ENCODE measurements around the gene QSER1. TPM values are rescaled to one million over a fixed set of nuclear protein-coding genes. Genes with fewer than 3 reads are reported as not detected.
"Not testable (repeated sequence)": the region's sequence is repeated elsewhere in the genome, so short reads cannot be mapped to it uniquely, and the experiment has no call there.

The QSER1 gene
- total RNA-seq, 1 donor from 2014 or later: 62.6 TPM

DNA sequence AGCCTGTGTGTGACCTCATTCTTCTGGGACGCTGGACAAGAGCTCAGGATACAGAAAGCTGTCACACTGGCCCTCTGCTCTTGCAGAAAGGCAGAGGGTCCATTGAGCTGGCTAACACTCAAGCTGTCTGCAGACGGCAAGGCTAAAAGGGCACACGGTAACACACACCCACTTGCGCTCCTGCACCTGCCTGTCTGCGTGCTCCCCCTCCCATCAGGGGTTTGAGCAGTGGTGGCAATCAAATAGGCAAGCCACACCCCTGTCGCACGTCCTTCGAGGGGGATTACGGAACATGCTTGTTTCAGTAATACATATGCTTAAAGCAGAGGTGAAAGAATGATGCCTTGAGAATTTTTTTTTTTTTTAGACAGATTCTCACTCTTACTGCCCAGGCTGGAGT, 7.1 kb upstream of the QSER1 start:
- no peaks in the 10 kb centered on the region for H3K9me3 Mint-ChIP-seq
- no peaks in the 10 kb centered on the region for H3K4me1 Mint-ChIP-seq
- no peak for TF ChIP-seq CTCF (IDR thresholded peaks at IDR 0.05; ENCODE audit: unreplicated experiment)
- H3K27ac Mint-ChIP-seq: no peak overlapping the region
- no peaks in the 10 kb centered on the region for H3K36me3 Mint-ChIP-seq
- H3K4me3 Mint-ChIP-seq: no peak overlapping the region
- H3K27me3 Mint-ChIP-seq (ENCODE audit: low read depth): peaks cover 2% of the 10 kb centered on the region
- DNase-seq (ENCODE audit: low spot score in 2 of 2, unreplicated experiment in 2 of 2): no peak

- Mint-ChIP-seq H3K4me3 (no peak overlapping the region), H3K4me1 (peaks cover 4% of the 10 kb centered on the region), H3K27me3 (ENCODE audit: low read depth) (peaks cover 2% of the 10 kb centered on the region), H3K9me3 (no peaks in the 10 kb centered on the region), H3K36me3 (no peaks in the 10 kb centered on the region), H3K27ac (no peak overlapping the region)
- no peak for TF ChIP-seq CTCF (IDR thresholded peaks at IDR 0.05; ENCODE audit: unreplicated experiment)
- DNase-seq (ENCODE audit: low spot score in 2 of 2, unreplicated experiment in 2 of 2): no peak
Measured at GRCh38 chr11:32886180-32886579, 6.4 kb upstream of the QSER1 start.

DNA sequence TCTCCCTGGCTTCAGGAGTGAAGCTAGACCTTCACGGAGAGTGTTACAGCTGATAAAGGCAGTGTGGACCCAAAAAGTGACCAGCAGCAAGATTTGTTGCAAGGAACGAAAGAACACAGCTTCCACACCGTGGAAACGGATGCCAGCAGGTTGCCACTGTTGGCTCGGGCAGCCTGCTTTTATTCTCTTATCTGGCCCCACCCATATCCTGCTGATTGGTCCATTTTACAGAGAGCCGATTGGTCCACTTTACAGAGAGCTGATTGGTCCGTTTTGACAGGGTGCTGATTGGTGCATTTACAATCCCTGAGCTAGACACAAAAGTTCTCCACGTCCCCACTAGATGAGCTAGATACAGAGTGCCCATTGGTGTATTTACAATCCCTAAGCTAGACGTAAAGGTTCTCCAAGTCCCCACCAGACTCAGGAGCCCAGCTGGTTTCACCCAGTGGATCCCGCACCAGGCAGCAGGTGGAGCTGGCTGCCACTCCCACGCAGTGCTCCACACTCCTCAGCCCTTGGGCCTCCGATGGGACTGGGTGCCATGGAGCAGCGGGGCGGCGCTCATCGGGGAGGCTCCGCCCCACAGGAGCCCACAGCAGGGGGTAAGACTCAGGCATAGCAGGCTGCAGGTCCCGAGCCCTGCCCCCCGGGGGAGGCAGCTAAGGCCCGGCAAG, 4.8 kb upstream of the QSER1 start:
- H3K27me3 Mint-ChIP-seq (ENCODE audit: low read depth); H3K36me3 Mint-ChIP-seq; DNase-seq (ENCODE audit: low spot score in 2 of 2, unreplicated experiment in 2 of 2); H3K4me3 Mint-ChIP-seq; H3K27ac Mint-ChIP-seq; H3K9me3 Mint-ChIP-seq: not testable (repeated sequence)
- peaks cover 13% of the 10 kb centered on the region for H3K4me1 Mint-ChIP-seq

- H3K4me3 Mint-ChIP-seq; H3K36me3 Mint-ChIP-seq; DNase-seq (ENCODE audit: low spot score in 2 of 2, unreplicated experiment in 2 of 2); H3K27ac Mint-ChIP-seq; H3K9me3 Mint-ChIP-seq; H3K27me3 Mint-ChIP-seq (ENCODE audit: low read depth): not testable (repeated sequence)
- peaks cover 13% of the 10 kb centered on the region for H3K4me1 Mint-ChIP-seq
Measured at GRCh38 chr11:32888384-32888710, 4.3 kb upstream of the QSER1 start.

DNA sequence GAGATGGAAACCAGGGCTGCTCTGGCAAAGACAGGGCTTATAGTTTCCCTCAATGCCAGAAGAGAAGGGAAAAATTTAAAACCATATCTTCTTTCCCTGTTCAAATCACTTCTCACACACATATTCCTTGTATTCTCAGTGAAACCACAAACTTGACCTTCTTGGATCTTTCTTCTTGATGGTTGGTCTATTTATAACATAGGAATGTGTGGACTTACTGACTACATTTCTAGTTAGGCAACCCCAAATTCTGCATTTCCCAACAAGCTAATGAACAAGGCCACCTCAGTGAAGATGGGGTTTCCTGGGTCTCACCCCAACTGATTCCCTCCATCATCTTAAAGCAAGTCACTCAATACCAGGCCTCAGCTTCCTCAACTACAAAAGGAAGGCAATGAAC, 3.8 kb upstream of the QSER1 start:
- TF ChIP-seq CTCF (IDR thresholded peaks at IDR 0.05; ENCODE audit: unreplicated experiment): no peak
- Mint-ChIP-seq H3K9me3 (no peaks in the 10 kb centered on the region), H3K4me3 (no peak overlapping the region), H3K4me1 (peaks cover 13% of the 10 kb centered on the region), H3K27me3 (ENCODE audit: low read depth) (peaks cover 2% of the 10 kb centered on the region), H3K27ac (no peak overlapping the region), H3K36me3 (no peaks in the 10 kb centered on the region)
- no peak for DNase-seq (ENCODE audit: low spot score in 2 of 2, unreplicated experiment in 2 of 2)

GRCh38 chr11:32890843-32891656, 1.6 kb upstream of the QSER1 start:
- DNase-seq (ENCODE audit: low spot score in 2 of 2, unreplicated experiment in 2 of 2): no peak
- Mint-ChIP-seq H3K27ac (peak overlapping the region; percentile 94), H3K36me3 (no peaks in the 10 kb centered on the region), H3K9me3 (no peaks in the 10 kb centered on the region), H3K27me3 (ENCODE audit: low read depth) (no peaks in the 10 kb centered on the region), H3K4me1 (peaks cover 31% of the 10 kb centered on the region), H3K4me3 (peak overlapping the region; percentile 86)
- no peak for TF ChIP-seq CTCF (IDR thresholded peaks at IDR 0.05; ENCODE audit: unreplicated experiment)

Data from mesothelial cell of epicardium (in vitro differentiated cells).